Measurements from ENCODE around the gene TBC1D1. TPM values are rescaled to one million over a fixed set of nuclear protein-coding genes. Genes with fewer than 3 reads are reported as not detected.

Gene TBC1D1
- polyA plus RNA-seq, 3 donors = 23.3 to 70.0 (median 31.5) TPM

DNA sequence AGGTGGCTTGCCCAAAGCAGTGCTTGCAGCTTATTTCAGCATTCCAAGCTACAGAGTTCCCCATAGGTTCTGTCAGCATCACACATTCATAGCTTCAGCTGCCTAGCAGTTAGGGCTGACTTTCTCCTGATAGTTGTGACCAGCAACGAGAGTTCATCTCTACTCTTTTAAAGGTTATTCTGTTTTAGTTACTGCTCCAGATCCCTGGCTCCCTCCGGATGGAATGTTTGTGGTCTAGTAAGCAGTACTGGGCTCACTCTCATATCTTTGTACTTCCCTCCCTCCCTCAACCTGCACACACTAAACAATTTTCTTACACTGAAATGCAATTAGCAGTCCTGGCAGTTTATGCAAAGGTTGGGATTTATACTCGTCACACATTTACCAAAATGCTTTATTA is 113.2 kb downstream of the TBC1D1 start:
- Mint-ChIP-seq H3K27me3 (ENCODE audit: low read depth in 3 of 3) (no peaks in the 10 kb centered on the region), H3K4me1 (peaks cover 35% of the 10 kb centered on the region), H3K27ac (peak overlapping the region in 3 of 7 donors; percentile 54 to 63 (median 63)), H3K36me3 (peaks cover 7 to 16% of the 10 kb centered on the region in 2 donors), H3K9me3 (no peaks in the 10 kb centered on the region), H3K4me3 (no peak overlapping the region)
- DNase-seq = no peak
- TF ChIP-seq, protein P1, sequence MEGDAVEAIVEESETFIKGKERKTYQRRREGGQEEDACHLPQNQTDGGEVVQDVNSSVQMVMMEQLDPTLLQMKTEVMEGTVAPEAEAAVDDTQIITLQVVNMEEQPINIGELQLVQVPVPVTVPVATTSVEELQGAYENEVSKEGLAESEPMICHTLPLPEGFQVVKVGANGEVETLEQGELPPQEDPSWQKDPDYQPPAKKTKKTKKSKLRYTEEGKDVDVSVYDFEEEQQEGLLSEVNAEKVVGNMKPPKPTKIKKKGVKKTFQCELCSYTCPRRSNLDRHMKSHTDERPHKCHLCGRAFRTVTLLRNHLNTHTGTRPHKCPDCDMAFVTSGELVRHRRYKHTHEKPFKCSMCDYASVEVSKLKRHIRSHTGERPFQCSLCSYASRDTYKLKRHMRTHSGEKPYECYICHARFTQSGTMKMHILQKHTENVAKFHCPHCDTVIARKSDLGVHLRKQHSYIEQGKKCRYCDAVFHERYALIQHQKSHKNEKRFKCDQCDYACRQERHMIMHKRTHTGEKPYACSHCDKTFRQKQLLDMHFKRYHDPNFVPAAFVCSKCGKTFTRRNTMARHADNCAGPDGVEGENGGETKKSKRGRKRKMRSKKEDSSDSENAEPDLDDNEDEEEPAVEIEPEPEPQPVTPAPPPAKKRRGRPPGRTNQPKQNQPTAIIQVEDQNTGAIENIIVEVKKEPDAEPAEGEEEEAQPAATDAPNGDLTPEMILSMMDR (IDR thresholded peaks at IDR 0.05) = no peak
- H3K36me3 ChIP-seq (replicated peaks in 1 of 2; ENCODE audit: control insufficient read depth in 1 of 2, insufficient read depth in 2 of 2, low read length in 2 of 2) = peaks cover 4 to 10% of the 10 kb centered on the region in 2 donors
- no peak overlapping the region for H3K4me3 ChIP-seq (replicated peaks in 1 of 3; ENCODE audit: low read depth in 2 of 3, low read length in 3 of 3)
- no peak overlapping the region for H3K4me2 ChIP-seq (replicated peaks; ENCODE audit: extremely low read depth, low read length, poor library complexity, severe bottlenecking)
- WGBS (ENCODE audit: insufficient coverage) = no CpG with 5 or more reads among the region's 3 CpGs
- H2AFZ ChIP-seq (ENCODE audit: insufficient read depth, low read depth, low read length, poor library complexity, severe bottlenecking) = no peak overlapping the region
- no peaks in the 10 kb centered on the region for H3K4me1 ChIP-seq (ENCODE audit: control insufficient read depth in 1 of 2, insufficient read depth in 2 of 2, low read length in 2 of 2)
- no peaks in the 10 kb centered on the region for H3K9me3 ChIP-seq (replicated peaks in 1 of 2; ENCODE audit: control insufficient read depth in 1 of 2, insufficient read depth in 1 of 2, low read length in 2 of 2)
- no peak overlapping the region for H3K9ac ChIP-seq (ENCODE audit: insufficient read depth, low read length, poor library complexity, severe bottlenecking)
- H3K79me2 ChIP-seq (ENCODE audit: insufficient read depth, low read length) = peaks cover 100% of the 10 kb centered on the region
- intact Hi-C loops (cut with micrococcal nuclease) = no loop called here
- peaks cover 94% of the 10 kb centered on the region for H4K20me1 ChIP-seq (ENCODE audit: insufficient read depth, low read length)
- H3K27ac ChIP-seq (ENCODE audit: low read depth in 1 of 2, low read length in 2 of 2) = no peak overlapping the region
- H3K27me3 ChIP-seq (ENCODE audit: control insufficient read depth in 2 of 2, insufficient read depth in 2 of 2, low read length in 2 of 2) = no peaks in the 10 kb centered on the region

DNA sequence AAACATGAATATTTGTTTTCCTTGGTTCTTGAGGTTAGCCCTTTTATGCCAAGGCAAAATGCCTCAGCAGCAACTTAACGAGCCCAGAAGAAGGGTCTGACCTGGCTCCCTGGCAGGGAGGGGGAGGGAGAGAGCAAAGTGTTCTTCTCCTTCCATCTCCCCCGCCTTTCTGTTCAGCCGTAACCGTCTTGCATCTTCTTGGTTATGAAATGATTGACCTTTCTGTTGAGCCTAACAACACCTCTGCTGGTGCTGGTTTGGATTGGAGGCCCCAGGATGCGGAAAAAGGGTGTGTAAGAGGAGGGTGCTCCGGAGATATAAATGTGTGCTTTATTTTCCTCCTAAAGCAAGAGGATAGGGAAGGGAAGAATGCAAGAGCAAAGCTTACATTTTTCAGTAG is 114.0 kb downstream of the TBC1D1 start:
- H3K4me1 Mint-ChIP-seq = peaks cover 36% of the 10 kb centered on the region
- no peak for DNase-seq
- TF ChIP-seq, protein P1 (IDR thresholded peaks at IDR 0.05) = no peak
- no peak overlapping the region for H3K4me3 Mint-ChIP-seq
- Histone ChIP-seq H3K4me1 (ENCODE audit: control insufficient read depth in 1 of 2, insufficient read depth in 2 of 2, low read length in 2 of 2) (no peaks in the 10 kb centered on the region), H3K36me3 (replicated peaks in 1 of 2; ENCODE audit: control insufficient read depth in 1 of 2, insufficient read depth in 2 of 2, low read length in 2 of 2) (peaks cover 0 to 8% of the 10 kb centered on the region in 2 donors), H3K9me3 (replicated peaks in 1 of 2; ENCODE audit: control insufficient read depth in 1 of 2, insufficient read depth in 1 of 2, low read length in 2 of 2) (no peaks in the 10 kb centered on the region), H3K27me3 (ENCODE audit: control insufficient read depth in 2 of 2, insufficient read depth in 2 of 2, low read length in 2 of 2) (no peaks in the 10 kb centered on the region), H3K9ac (ENCODE audit: insufficient read depth, low read length, poor library complexity, severe bottlenecking) (no peak overlapping the region), H2AFZ (ENCODE audit: insufficient read depth, low read depth, low read length, poor library complexity, severe bottlenecking) (no peak overlapping the region), H3K27ac (ENCODE audit: low read depth in 1 of 2, low read length in 2 of 2) (peak overlapping the region in 1 of 2 donors; percentile 46), H4K20me1 (ENCODE audit: insufficient read depth, low read length) (peaks cover 94% of the 10 kb centered on the region), H3K79me2 (ENCODE audit: insufficient read depth, low read length) (peaks cover 100% of the 10 kb centered on the region), H3K4me2 (replicated peaks; ENCODE audit: extremely low read depth, low read length, poor library complexity, severe bottlenecking) (no peak overlapping the region), H3K4me3 (replicated peaks in 1 of 3; ENCODE audit: low read depth in 2 of 3, low read length in 3 of 3) (no peak overlapping the region)
- no peaks in the 10 kb centered on the region for H3K9me3 Mint-ChIP-seq
- no peaks in the 10 kb centered on the region for H3K27me3 Mint-ChIP-seq (ENCODE audit: low read depth in 3 of 3)
- WGBS (ENCODE audit: insufficient coverage) = 100% methylated on average over 2 of the region's 6 CpGs
- peaks cover 7 to 16% of the 10 kb centered on the region in 2 donors for H3K36me3 Mint-ChIP-seq
- intact Hi-C loops (cut with micrococcal nuclease) = no loop called here
- peak overlapping the region in 3 of 7 donors; percentile 5 to 44 (median 38) for H3K27ac Mint-ChIP-seq

Measured in CD14-positive monocyte (primary cell).